HG03097 (cell line): ENCODE measurements around the gene VCL.
"Not testable (repeated sequence)": the region's sequence is repeated elsewhere in the genome, so short reads cannot be mapped to it uniquely, and the experiment has no call there.

ENCODE experiments used
- ATAC-seq: cut with Tn5 transposase; IDR thresholded peaks from one replicate; pipeline ENCODE4 v1.9.1; 2021; ENCODE audit not compliant: unreplicated experiment, low FRiP score

VCL gene

DNA sequence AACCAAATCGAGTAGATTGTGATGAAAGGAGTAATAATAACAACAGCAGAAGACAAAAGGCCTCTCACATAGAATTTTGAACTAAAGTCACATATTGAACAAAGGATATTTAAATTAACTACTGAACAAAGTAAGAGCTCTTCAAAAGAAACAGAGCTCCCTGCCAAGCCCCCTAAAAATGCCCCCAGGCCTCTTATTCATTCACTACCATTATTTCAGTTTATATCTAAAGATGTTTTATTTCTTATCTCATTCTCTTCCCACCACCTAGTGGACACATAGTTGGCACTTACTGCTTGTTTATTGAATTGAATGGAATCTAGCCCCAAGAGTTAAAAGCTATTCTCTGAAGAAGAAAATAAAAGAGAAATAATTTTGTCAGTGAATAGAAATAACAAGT is 37.4 kb downstream of the VCL start:
- no peak for ATAC-seq

DNA sequence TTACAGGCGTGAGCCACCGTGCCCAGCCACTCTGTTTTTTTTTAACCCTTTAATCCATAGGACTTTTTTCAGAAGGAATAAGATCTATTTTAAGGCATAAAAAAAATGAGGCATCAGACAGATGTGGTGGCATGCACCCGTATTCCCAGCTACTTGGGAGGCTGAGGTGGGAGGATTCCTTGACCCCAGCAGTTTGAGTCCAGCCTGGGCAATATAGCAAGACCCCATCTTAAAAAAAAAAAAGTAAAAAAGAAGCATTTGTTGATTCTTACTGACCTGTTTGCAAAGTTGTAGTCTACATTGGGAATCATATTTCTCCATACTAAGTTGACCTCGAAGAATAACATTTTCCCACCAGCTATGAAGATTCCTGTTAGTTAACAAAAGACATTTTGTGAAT is 38.6 kb downstream of the VCL start:
- no peak for ATAC-seq

DNA sequence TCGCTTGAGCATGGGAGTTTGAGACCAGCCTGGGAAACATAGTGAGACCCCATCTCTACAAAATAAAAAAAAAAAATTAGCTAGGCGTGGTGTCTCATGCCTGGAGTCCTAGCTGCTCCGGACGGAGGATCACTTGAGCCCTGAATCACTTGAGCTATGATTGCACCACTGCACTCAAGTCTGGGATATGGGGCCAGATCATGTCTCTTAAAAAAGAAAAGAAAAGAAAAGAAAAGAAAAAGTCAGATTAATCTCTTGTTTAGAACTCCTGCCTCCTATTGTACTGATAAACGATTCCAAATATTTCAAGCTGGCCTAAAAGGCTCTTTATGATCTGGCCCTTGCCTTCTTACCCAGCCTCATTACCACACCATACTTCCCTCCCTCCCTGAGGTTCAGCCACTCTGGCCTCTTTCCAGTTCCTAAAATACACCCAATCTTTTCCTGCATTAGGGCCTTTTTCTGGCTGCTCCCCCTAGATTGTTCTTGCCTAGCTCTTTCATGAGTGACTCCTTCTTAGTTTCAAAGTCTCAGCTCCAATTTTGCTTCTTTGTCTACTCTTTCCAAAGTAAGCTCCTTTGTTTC is 41.7 kb downstream of the VCL start:
- ATAC-seq: no peak

DNA sequence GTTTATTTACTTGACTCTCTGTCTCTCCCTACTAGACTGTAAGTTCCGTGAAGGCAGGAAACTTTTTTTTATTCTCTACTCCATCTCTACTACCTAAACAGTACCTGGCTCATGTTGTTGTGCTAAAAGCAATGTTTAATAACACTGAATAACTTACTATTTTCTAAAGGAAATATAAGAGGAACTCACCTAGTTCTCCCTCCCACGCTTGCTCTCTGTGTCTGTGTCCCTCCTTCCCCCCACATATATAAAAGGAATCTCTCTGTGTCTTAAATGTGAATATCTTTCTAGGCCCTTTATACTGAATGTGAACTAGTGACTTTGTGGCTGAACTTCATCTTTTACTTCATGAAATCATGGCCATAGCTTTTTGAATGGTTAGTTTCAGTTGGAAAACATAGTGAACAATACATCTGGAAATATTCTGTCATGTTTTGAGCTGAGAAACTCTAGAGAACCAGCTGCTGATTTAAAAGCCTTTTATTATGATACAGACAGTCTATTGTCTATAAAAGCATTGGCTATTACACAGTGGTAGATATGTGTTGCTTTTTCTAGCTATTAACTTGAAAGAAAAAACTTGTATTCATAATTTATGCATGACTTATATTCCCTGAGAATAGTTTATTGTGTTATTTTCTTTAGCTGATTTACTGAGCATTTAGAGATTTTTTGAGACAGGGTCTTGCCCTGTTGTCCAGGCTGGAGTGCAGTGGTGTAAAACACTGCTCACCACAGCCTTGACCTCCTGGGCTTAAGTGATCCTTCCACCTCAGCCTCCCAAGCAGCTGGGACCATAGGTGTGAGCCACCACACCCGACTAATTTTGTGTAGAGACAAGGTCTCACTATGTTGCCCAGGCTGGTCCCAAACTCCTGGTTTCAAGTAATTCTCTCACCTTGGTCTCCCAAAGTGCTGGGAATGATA is 42.5 kb downstream of the VCL start:
- ATAC-seq: no peak

DNA sequence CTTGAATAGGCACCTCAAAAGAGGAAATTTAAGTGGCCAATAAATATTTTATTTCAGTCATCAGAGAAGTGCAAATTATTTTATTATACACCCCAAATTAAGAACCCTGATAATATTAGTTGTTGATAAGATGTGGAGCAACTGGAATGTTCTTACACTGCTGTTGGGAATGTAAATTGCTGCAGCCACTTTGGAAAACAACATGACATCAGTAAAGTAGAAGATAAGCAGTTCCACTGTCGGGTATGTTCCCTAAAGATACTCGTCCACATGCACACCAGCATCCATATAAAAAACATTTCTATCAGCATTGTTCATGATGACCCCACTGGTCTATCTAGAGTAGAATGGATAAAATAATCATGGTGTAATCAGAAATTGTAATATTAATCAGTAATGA is 46.5 kb downstream of the VCL start:
- ATAC-seq: no peak

DNA sequence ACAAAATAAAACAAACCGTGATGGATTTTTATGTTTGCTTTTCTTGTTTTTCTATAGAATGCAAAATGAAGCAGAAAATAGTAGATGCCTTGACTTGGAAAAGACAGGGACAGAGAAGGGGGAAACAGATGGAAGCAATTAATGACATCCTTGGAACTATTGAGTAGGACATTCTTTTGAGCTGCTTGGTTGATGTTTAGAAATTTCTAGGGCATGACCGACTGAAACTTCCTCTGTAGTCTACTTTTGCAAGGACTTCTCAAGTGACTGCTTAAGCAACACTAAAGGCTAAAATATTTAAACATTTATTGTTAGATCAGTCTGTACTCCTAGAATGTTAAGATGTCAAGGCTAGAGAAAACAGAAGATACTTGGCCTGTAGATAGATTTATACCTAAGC is 49.4 kb downstream of the VCL start:
- ATAC-seq: no peak

DNA sequence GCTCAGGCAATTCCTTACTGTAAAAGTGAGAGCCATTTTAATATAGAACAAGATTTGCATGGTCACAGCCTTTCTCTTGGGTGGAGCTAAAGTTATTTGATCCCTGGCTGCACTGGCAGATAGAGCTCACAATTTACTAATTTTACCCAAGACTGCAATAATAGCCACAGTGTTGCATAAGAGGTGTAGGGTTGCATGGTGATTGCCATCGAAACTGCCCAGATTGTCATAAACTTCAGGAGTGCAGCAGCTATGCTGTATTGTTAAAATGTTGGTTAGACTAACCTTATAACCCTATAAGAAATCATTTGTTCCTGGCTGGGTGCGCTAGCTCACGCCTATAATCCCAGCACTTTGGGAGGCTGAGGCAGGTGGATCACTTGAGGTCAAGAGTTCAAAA is 50.0 kb downstream of the VCL start:
- no peak for ATAC-seq

DNA sequence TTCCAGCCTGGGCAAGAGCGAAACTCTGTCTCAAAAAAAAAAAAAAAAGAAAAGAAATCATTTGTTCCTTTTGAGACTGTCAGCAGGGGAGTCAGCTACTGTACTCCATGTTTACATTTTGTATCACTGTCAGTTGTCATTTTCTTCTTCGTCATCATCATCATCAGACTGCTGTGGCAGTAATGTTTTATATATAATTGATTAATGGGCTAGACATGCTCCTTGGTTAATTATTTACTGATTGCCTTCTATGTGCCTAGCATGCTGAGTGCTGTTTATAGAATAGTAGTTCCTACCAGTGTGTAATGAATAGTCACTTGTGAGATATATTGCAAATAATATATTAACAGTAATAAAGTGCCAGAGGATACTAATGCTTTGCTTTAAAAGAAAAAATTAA is 50.5 kb downstream of the VCL start:
- no peak for ATAC-seq

DNA sequence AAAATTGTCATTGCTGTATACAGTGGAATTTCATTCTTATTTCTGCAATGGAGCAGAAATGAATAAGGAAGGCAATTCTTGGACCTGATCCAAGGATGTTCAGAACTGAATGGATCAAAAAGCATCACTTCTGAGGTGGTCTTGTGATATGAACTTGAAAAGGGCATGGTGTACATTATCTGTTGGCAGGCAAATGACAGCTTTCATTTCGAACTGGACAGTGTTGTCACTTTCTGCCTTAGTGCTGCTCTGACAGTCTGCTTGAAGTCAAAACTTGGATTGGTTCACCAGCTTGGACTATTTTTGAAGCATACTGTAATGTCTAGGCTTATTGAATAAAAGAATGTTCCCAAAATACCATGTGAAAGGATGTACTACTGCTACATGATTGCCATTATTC is 52.0 kb downstream of the VCL start:
- no peak for ATAC-seq

DNA sequence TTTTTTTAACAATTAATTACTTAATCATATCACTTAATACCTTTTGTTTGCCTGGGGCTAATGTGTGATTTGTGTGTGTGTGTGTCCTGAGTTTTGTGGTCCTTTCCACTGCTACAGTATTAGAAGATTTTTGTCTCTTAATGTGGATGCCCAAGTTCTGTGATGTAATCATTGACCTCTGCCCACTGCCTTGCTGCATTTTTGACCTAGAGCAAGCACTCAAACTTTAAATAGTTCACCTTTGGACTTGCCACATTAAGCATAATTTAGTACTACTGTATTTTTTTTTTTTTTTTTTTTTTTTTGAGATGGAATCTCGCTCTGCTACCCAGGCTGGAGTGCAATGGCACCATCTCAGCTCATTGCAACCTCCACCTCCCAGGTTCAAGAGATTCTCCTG is 52.7 kb downstream of the VCL start:
- no peak for ATAC-seq

DNA sequence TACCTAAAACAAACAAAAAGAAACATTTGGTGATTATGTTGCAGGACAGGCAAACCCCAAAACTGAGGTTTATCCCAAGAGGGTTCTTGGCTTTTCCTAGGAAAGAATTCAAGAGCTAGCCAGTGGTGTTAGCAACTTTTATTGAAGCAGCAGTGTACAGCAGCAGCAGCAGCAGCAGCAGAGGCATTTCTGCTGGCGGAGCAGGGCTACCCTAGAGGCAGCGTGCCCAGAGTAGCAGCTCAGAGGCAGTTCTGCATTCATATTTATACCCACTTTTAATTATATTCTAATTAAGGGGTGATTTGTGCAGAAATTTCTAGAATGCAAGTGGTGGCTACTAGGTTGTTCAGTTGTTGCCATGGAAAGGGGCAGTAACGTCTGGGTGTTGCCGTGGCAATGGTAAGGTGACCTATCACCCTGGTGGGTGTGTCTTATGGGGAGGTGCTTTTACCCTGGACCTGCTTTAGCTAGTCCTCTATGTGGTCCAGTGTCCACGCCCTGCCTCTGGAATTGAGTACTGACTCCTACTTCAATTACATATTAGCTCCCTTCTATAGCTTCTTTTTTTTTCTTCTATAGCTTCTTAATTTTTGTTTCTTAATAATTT is 53.9 kb downstream of the VCL start:
- ATAC-seq: no peak

DNA sequence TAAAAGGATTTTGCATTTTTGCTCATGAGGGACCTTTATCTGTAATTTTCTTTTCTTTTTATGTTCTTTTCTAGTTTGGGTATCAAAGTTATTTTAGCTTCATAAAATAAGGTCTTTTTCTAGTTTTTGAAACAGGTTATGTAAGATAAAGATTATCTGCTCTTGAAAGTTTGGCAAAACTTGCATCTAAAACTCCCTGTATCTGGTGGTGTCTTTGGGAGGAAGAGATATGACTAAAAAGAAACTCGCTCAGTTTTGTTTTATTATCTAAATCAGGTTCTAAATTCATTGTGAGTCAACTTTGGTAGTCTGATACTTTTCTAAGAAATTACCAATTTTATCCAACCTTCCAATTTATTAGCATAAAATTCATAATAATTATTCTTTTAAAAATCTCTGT is 55.1 kb downstream of the VCL start:
- ATAC-seq: no peak

DNA sequence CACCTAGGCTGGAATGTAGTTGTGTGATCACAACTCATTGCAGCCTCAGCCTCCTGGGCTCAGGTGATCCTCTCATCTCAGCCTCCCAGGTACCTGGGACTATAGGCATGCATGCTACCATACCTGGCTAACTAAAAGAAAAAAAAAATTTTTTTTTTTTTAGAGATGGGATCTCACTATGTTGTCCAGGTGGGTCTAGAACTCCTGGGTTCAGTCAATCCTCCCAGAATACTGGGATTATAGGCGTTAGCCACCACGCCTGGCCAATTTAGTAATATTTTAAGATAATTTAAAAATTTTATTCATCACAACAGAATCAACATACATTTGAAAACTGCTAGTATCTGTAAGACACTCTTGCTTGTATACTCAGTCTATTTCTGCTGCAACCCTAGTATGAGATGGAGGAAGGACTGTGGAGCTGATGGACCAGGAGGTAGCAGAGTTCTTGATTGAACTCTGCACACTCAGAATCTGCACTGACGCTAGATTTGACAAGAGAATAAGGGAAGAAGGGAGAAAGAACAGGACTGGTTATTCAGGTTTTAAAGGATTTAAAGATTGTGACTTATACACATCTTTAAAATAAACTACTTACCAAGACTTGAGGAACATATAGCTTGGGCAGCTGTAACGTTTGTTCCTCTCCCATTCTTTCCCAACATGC is 57.6 kb downstream of the VCL start:
- ATAC-seq: no peak

DNA sequence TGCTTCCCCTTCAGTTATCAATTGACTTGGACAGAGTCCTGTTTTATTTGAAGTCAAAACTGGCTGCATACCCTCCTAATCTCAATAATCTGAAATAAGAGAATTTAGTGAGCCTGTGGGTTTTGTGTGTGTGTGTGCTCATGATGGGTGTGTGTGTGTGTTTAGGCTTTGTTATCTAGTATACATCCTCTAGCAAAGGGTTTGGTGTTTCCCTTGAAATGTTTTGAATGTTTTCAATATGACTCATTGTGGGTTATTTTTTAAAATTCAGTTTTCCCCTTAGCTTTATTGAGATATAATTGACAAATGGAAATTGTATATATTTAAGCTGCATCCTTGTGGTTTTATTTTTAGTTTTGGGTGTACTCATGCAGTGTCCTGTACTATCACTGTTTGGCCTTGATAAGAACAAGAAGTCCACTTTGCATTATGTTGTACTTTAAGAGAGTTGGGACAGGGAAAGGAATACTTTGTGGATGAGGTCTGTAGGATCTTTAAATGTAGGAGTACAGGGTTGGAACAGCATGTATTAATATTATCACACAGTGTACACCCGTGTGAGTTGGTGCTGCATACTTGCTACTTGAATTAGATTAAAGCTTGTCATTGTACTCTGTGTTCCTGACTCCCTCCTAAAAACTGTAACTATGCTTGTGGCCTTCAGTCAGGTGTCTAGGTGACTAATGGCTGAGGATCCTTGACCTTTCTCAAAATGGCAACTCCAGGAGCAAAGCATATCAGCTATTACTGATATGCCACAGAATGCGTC is 58.3 kb downstream of the VCL start:
- ATAC-seq: no peak

DNA sequence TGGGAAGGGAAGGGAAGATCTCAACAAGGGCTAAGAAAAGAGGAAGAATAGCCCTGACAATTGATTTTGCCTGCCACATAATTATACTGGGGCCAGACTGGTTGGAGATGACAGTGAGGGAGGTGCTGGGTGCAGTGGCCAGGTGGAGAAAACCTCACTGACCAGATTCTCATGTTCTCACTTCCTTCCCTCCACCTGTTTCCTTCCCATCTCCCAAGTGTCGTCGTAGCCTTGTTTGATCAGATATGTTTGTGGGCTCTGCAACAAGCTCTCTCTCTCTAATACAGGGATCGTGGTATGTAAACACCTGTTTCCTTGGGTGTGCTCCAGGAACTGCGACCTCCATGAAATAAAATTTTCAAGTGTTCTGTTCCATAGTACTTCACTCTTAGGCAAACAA is 60.2 kb downstream of the VCL start:
- ATAC-seq: no peak

DNA sequence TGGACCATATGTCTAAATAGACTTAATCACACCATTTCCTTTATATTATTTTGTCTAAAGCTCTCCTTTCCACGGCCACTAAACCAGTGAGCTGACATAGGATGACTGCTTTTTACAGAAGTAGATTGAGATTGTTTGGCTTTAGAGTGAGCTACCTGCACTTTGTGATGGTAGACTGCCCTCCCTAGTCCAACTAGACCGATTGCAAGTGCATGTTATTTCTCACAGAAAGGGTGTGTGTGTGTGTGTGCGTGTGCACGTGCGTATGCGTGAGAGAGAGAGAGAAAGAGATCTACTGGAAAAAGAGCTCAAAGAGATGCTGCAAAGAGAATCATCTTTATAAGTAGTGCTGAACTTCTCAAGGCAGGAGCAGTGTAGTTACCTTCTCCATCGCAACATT is 60.7 kb downstream of the VCL start:
- ATAC-seq: no peak

DNA sequence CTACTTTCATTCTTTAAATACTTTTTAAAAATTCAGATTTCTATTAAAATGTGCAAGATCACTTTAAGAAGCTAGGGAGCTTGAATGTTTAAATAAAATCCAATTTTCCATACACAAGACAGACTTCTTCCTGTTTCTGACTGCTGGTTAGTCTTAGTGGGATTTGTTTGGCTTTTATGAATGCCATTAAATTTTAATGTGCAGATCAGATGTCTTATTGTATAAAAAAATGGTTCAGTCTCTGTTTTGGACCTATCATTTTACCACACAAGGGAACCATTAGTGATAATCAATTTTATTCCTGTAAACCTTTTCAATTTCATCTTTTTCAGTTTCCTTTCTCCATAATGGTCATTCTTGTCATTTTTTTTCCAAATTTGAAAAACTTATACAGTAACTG is 63.2 kb downstream of the VCL start:
- no peak for ATAC-seq

DNA sequence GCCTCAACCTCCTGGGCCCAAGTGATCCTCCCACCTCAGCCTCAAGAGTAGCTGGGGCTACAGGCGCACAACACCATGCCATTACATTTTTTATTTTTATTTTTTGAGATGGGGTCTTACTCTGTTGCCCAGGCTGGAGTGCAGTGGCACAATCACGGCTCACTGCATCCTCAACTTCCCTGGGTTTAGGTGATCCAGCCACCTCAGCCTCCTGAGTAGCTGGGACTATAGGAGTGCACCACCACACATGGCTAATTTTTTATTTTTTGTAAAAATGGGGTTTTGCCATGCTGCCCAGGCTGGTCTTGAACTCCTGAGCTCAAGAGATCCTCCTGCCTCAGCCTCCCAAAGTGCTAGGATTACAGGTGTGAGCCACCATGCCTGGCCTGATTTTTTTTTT is 64.1 kb downstream of the VCL start:
- ATAC-seq: not testable (repeated sequence)

DNA sequence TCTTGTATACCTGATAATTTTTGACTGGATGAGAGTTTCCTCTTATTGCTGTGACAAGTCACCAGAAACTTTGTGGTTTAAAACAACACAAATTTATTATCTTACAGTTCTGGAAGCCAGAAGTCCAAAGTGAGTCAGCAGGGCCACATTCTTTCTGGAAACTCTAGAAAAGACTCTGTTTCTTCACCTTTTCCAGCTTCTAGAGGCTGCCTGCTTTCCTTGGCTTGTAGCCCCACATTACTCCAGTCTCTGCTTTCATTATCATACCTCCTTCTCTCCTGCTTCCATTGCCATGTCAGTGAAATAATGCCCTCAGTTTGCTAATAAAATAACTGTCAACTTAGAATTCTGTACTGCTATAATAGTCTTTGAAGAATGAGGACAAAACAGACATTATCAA is 65.3 kb downstream of the VCL start:
- ATAC-seq: no peak
